Endothelial cell of umbilical vein (primary cell): ENCODE data around the gene KBTBD8. TPM values are rescaled to one million over a fixed set of nuclear protein-coding genes. Genes with fewer than 3 reads are reported as not detected.
A peak's percentile ranks its signal among the peaks of the same experiment; 100 is the strongest.

Experiments used
- BruUV-seq: library from RNA; stranded (reverse); fragments of 400-500 nt; replicated peaks from 2 replicates; lab custom pipeline; 2021; lab: Mats Ljungman, UMichigan
- CTCF ChIA-PET: fragments of 300-600, 350-600 bp; sonication (Branson Sonifier 250); formaldehyde crosslinking; loops from one replicate; lab custom pipeline; 2021; ENCODE audit warnings: antibody characterized with exemption, inconsistent platforms; lab: Charles Lee
- POLR2A ChIA-PET: fragments of 300-600, 350-600 bp; sonication (Branson Sonifier 250); formaldehyde crosslinking; loops from one replicate; lab custom pipeline; 2021; ENCODE audit warnings: antibody characterized with exemption, inconsistent platforms; lab: Charles Lee
- DNase-seq: peaks from one replicate; pipeline ENCODE4 v3.0.0-alpha.2; 2011; ENCODE audit warnings: low read depth, low spot score
- FAIRE-seq: peaks from 2 replicates; lab custom pipeline; 2011; peaks lifted over from hg19 to GRCh38; lab: Jason Lieb, UNC
- H2AFZ ChIP-seq: 2 replicates; pipeline ENCODE4 v1.6.0; 2012; ENCODE audit warnings: low read depth, low read length, control low read depth, inconsistent platforms
- H3K27ac ChIP-seq: 2 replicates; pipeline ENCODE4 v1.5.1; 2011; ENCODE audit warnings: low read depth, mild to moderate bottlenecking, control low read depth, low read length, moderate library complexity; ENCODE audit not compliant: insufficient read depth
- H3K27me3 ChIP-seq, 2 experiments: 2 replicates each; pipeline versions ENCODE4 v1.6.0 to v1.6.1; 2011; ENCODE audit warnings: low read length in 2 of 2, mixed read lengths in 1 of 2; ENCODE audit not compliant: control insufficient read depth in 2 of 2, insufficient read depth in 2 of 2
- H3K36me3 ChIP-seq, 2 experiments: 2 replicates in 1 of 2; 3 replicates in 1 of 2; pipeline ENCODE4 v1.5.1; 2011; ENCODE audit warnings: low read length in 2 of 2, mild to moderate bottlenecking in 1 of 2, moderate library complexity in 1 of 2; ENCODE audit not compliant: control insufficient read depth in 2 of 2, insufficient read depth in 2 of 2; ENCODE audit errors: extremely low read depth in 1 of 2
- H3K4me1 ChIP-seq: 3 replicates; pipeline ENCODE4 v1.5.1; 2011; ENCODE audit warnings: mild to moderate bottlenecking, low read length; ENCODE audit not compliant: control insufficient read depth, insufficient read depth; ENCODE audit errors: extremely low read depth
- H3K4me2 ChIP-seq: 2 replicates; pipeline ENCODE4 v1.6.1; 2011; ENCODE audit warnings: low read length, control low read depth, mixed read lengths; ENCODE audit not compliant: insufficient read depth
- H3K4me3 ChIP-seq, 3 experiments: fragments of 200-600 bp in 1 of 3; sonication (generic), shearing (Covaris generic) in 1 of 3; replicated peaks in 1 of 3; 2 replicates each; pipeline ENCODE4 v1.5.1; 2011 to 2016; ENCODE audit warnings: control low read depth in 3 of 3, low read length in 3 of 3, mild to moderate bottlenecking in 2 of 3, inconsistent platforms in 1 of 3, low read depth in 1 of 3, moderate library complexity in 1 of 3; ENCODE audit not compliant: insufficient read depth in 1 of 3
- H3K79me2 ChIP-seq: 2 replicates; pipeline ENCODE4 v1.6.0; 2012; ENCODE audit warnings: low read length, inconsistent platforms; ENCODE audit not compliant: control insufficient read depth, insufficient read depth
- H3K9ac ChIP-seq: replicated peaks from 2 replicates; pipeline ENCODE3; 2011; ENCODE audit warnings: low read length, control low read depth; ENCODE audit not compliant: insufficient read depth; ENCODE audit errors: extremely low read depth
- H3K9me1 ChIP-seq: replicated peaks from 3 replicates; pipeline ENCODE4 v1.6.0; 2011; ENCODE audit warnings: mild to moderate bottlenecking, low read length; ENCODE audit not compliant: control insufficient read depth, insufficient read depth; ENCODE audit errors: extremely low read depth
- H3K9me3 ChIP-seq: replicated peaks from 2 replicates; pipeline ENCODE4 v1.5.1; 2012; ENCODE audit warnings: low read length, inconsistent platforms; ENCODE audit not compliant: control insufficient read depth, insufficient read depth
- H4K20me1 ChIP-seq: replicated peaks from 2 replicates; pipeline ENCODE3; 2011; ENCODE audit warnings: mild to moderate bottlenecking, low read length; ENCODE audit not compliant: control insufficient read depth, insufficient read depth; ENCODE audit errors: extremely low read depth
- EZH2 ChIP-seq: IDR thresholded peaks from 2 replicates; pipeline ENCODE4 v1.6.1; 2012; ENCODE audit warnings: borderline replicate concordance, low read depth, mild to moderate bottlenecking, moderate library complexity, low read length, inconsistent platforms; ENCODE audit not compliant: severe bottlenecking
- FOS ChIP-seq: IDR thresholded peaks from 2 replicates; pipeline ENCODE4 v1.6.1; 2011; ENCODE audit warnings: mild to moderate bottlenecking, low read length, moderate library complexity, borderline replicate concordance; ENCODE audit not compliant: insufficient read depth
- GATA2 ChIP-seq: IDR thresholded peaks from 2 replicates; pipeline ENCODE4 v1.7.0; 2011; ENCODE audit warnings: low read depth, mild to moderate bottlenecking, moderate library complexity, mixed read lengths, low read length; ENCODE audit not compliant: insufficient read length, insufficient read depth
- JUN ChIP-seq: IDR thresholded peaks from 2 replicates; pipeline ENCODE4 v1.6.1; 2011; ENCODE audit warnings: borderline replicate concordance, low read depth; ENCODE audit not compliant: insufficient read length, insufficient read depth
- MYC ChIP-seq: IDR thresholded peaks from one replicate; pipeline ENCODE4 v1.6.1; 2011; ENCODE audit warnings: mild to moderate bottlenecking, low read depth, low read length
- POLR2A ChIP-seq: IDR thresholded peaks from 2 replicates; pipeline ENCODE4 v1.6.1; 2012; ENCODE audit warnings: low read depth, mild to moderate bottlenecking, control low read depth, low read length
- POLR2AphosphoS5 ChIP-seq: IDR thresholded peaks from 2 replicates; pipeline ENCODE4 v1.6.1; 2012; ENCODE audit warnings: low read depth, mild to moderate bottlenecking, control low read depth, low read length, moderate library complexity; ENCODE audit not compliant: insufficient read depth
- dilution Hi-C: fragments of 300-500 bp; cut with MboI; formaldehyde crosslinking; loops from one replicate; pipeline ENCODE4 v1.15.0; 2019; ENCODE audit warnings: low sequenced_read_pairs; ENCODE audit not compliant: extremely low pct_ligation_motif_present
- intact Hi-C: fragments of 100-400 bp; cut with micrococcal nuclease; formaldehyde crosslinking; loops from one replicate; pipeline ENCODE4 v1.10.0; 2022
- polyA plus RNA-seq, 4 experiments: library from polyadenylated mRNA; depleted of rRNA in 3 of 4; stranded (reverse) in 3 of 4; unstranded in 1 of 4; fragments of >200 nt; gene quantifications; 2 replicates each; pipeline versions ENCODE4 v1.2.1 to v1.2.3, GENCODE V29; 2011 to 2012; ENCODE audit warnings: missing spikeins in 1 of 4
- total RNA-seq: library from RNA; stranded (reverse); gene quantifications from 2 replicates; pipeline ENCODE4 v1.2.3, GENCODE V29; 2021
- TF ChIP-seq, protein P1 (sequence below): IDR thresholded peaks from 2 replicates; pipeline ENCODE4 v1.6.1; 2011; ENCODE audit not compliant: insufficient read depth, insufficient read length
- TF ChIP-seq, protein P2 (sequence below), 2 donors: IDR thresholded peaks; 1 replicate in 1 of 2; 2 replicates in 1 of 2; pipeline ENCODE4 v1.5.1; 2011; ENCODE audit warnings: low read length in 2 of 2, mild to moderate bottlenecking in 2 of 2, moderate library complexity in 2 of 2, control low read depth in 1 of 2, inconsistent platforms in 1 of 2, low read depth in 1 of 2; ENCODE audit not compliant: insufficient read depth in 1 of 2; ENCODE audit errors: extremely low read depth in 1 of 2

The KBTBD8 gene
- total and polyA plus RNA-seq, 2 donors (not counting 3 experiments of a cell fraction or from before 2014, with no cell fraction given), result 0.26 to 1.1 TPM

DNA sequence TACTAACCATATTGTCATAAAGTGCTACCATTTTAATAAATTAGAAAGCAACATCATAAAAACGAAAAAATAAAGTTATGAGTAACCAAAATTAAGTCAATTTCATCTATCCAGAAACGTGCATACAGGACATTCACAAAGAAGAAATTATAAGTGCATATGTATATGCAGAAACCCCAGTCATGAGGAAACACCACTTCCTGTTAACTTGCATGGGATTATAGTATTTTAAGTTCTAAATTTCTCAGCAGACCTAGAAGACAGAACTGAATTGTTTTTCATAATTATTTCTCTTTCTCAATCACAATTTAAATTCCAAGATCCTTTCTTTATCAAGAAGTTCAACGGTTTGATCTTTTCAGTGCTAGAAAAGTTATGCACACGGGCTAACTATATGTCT is 1.4 kb upstream of the KBTBD8 start:
- ChIA-PET CTCF (no interaction called here), POLR2A (no interaction called here)
- no TSS peak for BruUV-seq
- peaks cover 0 to 15% of the 10 kb centered on the region in 2 experiments for H3K27me3 ChIP-seq
- H3K9ac ChIP-seq, result no peak overlapping the region
- peaks cover 17% of the 10 kb centered on the region for H3K4me1 ChIP-seq
- H4K20me1 ChIP-seq, result no peaks in the 10 kb centered on the region
- DNase-seq (no peak), FAIRE-seq (no peak)
- no peaks in the 10 kb centered on the region for H3K36me3 ChIP-seq
- H3K4me2 ChIP-seq, result peak overlapping the region; percentile 95
- H3K79me2 ChIP-seq, result peaks cover 2% of the 10 kb centered on the region
- dilution Hi-C loops (no loop called here), intact Hi-C loops (no loop called here)
- no peak for TF ChIP-seq JUN
- TF ChIP-seq GATA2, result no peak
- TF ChIP-seq EZH2, result no peak
- TF ChIP-seq POLR2A, result no peak
- TF ChIP-seq, protein P1, sequence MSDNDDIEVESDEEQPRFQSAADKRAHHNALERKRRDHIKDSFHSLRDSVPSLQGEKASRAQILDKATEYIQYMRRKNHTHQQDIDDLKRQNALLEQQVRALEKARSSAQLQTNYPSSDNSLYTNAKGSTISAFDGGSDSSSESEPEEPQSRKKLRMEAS, result no peak
- no peak for TF ChIP-seq POLR2AphosphoS5
- TF ChIP-seq, protein P2, sequence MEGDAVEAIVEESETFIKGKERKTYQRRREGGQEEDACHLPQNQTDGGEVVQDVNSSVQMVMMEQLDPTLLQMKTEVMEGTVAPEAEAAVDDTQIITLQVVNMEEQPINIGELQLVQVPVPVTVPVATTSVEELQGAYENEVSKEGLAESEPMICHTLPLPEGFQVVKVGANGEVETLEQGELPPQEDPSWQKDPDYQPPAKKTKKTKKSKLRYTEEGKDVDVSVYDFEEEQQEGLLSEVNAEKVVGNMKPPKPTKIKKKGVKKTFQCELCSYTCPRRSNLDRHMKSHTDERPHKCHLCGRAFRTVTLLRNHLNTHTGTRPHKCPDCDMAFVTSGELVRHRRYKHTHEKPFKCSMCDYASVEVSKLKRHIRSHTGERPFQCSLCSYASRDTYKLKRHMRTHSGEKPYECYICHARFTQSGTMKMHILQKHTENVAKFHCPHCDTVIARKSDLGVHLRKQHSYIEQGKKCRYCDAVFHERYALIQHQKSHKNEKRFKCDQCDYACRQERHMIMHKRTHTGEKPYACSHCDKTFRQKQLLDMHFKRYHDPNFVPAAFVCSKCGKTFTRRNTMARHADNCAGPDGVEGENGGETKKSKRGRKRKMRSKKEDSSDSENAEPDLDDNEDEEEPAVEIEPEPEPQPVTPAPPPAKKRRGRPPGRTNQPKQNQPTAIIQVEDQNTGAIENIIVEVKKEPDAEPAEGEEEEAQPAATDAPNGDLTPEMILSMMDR (IDR thresholded peaks at IDR 0.05; ENCODE audit: extremely low read depth in 1 of 2, insufficient read depth in 1 of 2, low read depth in 1 of 2, low read length in 2 of 2), result no peak
- no peak for TF ChIP-seq FOS
- TF ChIP-seq MYC, result no peak
- no peaks in the 10 kb centered on the region for H3K9me3 ChIP-seq
- no peak overlapping the region for H3K4me3 ChIP-seq
- H2AFZ ChIP-seq, result no peak overlapping the region
- H3K9me1 ChIP-seq, result no peaks in the 10 kb centered on the region
- H3K27ac ChIP-seq, result no peak overlapping the region
